HG02981 (cell line): ENCODE data around the gene TBC1D5.
"Not testable (repeated sequence)": the region's sequence is repeated elsewhere in the genome, so short reads cannot be mapped to it uniquely, and the experiment has no call there.

ENCODE experiments used
- ATAC-seq: cut with Tn5 transposase; IDR thresholded peaks from one replicate; pipeline ENCODE4 v1.9.1; 2021; ENCODE audit warnings: mild to moderate bottlenecking, moderate library complexity; ENCODE audit not compliant: unreplicated experiment

The TBC1D5 gene

DNA sequence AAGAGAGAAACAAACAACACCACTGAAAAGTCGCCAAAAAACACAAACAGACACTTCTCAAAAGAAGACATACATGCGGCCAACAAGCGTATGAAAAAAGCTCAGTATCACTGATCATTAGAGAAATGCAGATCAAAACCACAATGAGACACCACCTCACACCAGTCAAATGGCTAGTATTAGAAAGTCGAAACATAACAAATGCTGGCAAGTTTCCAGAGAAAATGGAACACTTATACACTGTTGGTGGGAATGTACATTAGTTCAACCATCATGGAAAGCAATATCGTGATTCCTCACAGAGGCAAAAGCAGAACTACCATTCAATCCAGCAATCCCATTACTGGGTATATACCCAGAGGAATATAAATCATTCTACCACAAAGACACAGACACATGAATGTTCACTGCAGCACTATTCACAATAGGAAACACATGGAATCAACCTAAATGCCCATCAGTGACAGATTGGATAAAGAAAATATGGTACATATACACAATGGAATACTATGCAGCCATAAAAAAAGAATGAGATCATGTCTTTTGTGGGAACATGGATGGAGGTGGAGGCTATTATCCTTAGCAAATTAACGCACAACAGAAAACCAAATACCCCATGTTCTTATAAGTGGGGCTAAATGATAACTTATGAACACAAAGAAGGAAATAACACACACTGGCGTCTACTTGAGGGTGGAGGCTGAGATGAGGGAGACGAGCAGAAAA, 93.6 kb downstream of the TBC1D5 start:
- ATAC-seq, result not testable (repeated sequence)

DNA sequence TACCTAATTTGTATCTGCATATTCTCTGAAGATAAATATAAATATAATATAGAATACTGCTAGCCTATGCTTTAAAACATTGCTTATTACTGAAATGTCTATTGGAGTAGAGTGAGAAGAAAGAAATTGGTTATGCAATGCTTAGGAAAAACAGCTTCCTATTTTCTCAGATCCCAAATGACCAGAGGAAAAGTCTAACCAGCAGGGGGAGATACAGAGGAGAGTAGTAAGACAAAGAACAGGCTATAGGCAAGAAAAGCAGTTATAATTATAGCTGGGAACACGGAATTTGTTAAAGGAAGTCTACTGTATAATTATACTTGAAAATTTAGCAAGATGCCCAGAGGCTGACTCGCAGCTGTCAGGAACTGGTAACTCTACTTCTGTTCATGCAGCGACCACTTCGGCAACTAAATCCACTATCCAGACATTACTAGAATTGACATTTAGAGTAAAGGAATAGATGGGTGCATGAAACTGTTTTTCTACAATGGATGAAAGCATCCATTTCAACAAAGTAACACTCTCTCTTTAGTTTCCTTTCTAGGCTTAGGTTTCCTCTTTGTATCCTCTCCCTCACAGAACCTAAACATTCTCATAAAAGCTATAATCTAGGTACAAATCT, 97.2 kb downstream of the TBC1D5 start:
- no peak for ATAC-seq

DNA sequence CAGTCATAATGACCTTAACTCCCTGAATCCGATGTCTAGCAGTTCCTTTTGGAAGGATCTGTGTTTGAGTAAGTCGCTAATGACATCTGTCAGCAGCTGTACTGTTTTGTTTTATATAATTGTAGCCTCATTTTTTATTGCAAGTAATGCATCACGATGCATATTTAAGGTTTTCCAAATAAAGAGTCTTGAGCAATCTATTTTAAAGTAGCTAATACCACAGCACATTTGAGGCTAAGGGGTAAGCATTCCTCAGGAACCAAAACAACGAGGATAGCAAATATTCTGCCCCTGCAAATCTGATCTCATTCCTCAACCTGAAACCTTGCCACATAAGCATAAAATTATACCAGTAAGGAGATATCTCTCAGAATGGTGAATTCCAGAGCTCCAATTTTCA, 98.7 kb downstream of the TBC1D5 start:
- no peak for ATAC-seq

DNA sequence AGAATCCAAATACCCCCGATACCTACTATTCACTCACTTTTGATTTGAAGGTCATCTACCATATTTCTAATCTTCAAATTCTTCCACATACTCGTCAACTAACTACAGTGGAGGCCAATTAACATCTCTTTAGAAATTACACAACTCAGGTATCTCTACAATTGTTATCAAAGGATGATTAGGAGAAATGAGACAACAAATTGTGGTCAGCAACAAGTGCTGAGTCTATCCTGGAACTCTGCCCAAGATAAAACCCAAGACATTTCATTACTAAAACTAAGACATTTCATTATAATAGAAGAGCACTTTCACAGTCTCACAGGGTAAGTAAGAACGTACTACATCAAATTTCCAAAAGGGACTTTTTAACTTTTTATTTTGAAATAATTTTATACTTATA, 100.0 kb downstream of the TBC1D5 start:
- ATAC-seq, result no peak

DNA sequence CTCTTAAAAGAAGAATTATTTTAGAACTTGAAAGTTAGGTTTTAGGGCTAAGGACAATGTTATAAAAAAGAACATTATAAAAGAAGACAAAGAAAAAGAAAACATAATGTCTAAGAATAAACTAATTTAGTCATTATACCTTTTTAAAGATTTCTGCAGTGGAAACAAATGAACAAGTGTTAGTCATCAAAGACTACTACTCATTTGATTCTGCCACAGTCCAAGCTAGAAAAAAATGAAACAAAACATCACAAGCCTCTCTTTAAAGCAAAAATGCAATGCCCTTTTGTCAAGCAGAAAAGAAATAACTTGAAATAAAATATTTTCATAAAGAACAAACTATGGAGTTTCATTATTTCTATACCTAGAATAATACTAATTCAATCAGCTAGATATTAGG, 102.0 kb downstream of the TBC1D5 start:
- no peak for ATAC-seq

DNA sequence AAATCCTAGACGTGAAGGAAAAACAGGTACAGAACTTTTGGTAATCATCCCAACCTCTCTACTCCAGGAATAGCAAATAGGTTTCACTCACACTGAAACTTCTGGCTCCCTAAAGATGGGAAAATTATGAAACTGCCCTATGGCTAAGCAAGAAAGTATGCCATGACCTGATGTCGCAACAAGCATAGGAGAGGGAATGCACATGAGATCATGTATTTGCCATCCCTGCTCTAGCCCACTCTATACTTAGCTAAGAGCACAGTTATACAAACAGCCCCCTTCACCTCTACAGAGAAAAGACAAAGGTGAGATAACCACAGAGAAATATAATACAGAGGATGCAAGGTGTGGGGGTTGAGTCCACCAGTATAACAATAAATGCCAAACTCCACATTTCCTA, 102.7 kb downstream of the TBC1D5 start:
- no peak for ATAC-seq

DNA sequence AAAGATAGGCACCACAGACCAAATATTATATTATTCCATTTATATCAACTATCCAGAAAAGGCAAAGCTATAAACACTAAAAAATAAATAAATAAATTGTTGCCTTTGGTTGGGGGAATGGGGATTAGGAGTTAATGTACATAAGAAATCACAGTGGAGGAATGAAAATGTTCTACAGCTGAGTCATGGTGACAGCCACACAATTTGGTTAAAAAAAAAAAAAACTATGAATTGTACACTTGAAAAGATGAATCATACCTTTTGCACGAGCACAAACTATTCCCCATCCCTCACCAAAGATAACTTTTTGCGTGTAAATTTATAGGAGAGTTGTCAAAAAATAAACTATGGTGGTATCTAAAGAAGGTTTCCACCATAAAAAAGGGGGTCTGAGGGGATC, 103.2 kb downstream of the TBC1D5 start:
- ATAC-seq, result no peak

DNA sequence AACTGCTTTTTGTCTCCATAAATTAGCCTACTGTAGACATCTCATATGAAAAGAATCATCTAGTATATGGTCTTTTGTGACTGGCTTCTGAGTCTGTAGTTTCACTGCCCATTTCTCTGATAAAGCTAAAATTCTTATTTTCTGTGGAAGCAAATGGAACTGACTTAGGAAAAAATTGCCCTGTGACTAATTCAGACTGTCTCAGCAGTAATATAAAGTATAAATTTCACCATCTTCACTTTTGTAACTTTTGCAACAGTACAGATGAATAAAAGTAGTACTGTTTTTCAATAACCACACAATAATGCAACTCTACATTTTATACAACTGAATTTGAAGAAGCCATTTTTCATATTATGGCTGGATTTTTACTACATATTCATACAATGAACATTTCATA, 104.1 kb downstream of the TBC1D5 start:
- no peak for ATAC-seq

DNA sequence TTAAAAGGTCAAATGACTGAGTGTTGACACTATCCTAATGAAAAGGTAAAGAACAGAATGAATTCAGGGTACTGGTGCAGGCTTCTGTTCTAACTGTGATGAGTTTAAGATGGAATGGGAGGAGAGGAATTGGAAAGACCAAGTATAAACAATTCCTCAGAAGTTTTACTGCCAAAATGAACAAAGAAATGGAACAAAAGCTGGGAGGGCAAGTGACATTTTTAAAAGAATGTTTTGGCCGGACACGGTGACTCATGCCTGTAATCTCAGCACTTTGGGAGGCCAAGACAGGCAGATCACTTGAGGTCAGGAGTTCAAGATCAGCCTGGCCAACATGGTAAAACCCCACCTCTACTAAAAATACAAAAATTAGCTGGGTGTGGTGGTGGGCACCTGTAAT, 106.8 kb downstream of the TBC1D5 start:
- not testable (repeated sequence) for ATAC-seq

DNA sequence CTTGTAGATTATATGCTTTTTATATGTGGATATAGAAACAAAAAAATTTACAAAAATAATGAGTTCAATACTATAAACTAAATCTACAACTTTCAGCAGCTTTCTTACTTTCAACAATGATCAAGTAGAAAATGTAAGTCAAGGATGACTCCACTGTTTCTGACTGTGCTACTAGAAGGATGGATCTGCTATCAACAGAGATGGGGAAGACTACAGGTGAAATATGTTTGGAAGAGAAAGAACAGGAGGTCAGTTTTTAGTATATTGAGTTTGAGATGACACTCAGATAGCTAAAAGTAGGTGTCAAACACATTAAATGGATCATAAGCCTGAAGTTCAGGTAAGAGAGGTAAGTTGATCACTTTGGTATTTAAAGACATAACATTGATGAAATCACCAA, 107.5 kb downstream of the TBC1D5 start:
- ATAC-seq, result no peak

DNA sequence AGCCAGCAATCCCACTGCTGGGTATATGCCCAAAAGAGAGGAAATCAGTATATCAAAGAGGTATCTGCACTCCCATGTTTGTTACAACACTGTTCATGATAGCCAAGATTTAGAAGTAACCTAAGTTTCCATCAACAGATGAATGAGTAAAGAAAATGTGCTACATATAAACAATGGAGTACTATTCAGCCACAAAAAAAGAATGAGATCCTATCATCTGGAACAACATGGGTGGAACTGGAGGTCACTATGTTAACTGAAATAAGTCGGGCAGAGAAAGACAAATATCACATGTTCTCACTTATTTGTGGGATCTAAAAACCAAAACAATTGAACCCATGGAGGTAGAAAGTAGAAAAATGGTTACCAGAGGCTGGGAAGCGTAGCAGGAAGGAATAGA, 108.2 kb downstream of the TBC1D5 start:
- ATAC-seq, result no peak

DNA sequence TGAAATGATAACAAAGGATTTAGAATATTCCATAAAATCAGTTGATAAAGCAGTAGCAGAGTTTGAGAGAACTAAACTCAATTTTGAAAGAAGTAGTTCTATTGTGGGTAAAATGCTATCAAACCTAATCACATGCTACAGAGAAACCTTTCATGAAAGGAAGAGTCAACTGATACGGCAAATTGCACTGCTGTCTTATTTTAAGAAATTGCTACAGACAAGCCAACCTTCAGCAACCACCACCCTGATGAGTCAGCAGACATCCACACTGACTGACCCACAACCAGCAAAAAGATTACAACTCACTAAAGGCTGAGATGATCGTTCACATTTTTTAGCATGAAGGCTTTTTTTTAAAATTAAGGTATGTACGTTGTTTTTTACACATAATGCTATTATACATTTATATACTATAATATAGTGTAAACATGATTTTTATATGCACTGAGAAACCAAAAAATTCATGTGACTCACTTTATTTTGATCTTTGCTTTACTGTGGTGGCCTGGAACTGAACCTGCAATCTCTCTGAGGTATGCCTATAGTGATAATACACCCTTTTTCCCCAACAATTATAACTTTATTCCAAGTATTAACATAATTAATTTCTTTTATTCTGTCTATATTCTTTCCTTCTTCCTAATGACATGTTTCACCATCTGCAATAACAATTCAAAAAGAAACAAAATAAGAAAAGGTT, 109.9 kb downstream of the TBC1D5 start:
- ATAC-seq, result no peak

DNA sequence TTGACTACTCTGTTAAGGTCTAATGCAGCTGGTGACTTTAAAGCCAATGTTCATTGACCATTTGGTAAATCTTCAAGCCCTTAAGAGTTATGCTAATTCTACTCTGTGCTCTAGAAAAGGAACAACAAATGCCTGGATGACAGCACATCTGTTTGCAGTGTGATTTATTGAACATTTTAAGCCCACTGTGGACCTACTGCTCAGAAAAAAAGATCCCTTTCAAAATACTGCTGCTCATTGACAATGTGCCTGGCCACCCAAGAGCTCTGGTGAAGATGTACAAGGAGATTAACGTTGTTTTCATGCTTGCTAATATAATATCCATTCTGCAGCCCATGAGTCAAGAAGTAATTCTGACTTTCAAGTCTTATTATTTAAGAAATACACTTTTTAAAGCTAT, 110.8 kb downstream of the TBC1D5 start:
- ATAC-seq, result no peak

DNA sequence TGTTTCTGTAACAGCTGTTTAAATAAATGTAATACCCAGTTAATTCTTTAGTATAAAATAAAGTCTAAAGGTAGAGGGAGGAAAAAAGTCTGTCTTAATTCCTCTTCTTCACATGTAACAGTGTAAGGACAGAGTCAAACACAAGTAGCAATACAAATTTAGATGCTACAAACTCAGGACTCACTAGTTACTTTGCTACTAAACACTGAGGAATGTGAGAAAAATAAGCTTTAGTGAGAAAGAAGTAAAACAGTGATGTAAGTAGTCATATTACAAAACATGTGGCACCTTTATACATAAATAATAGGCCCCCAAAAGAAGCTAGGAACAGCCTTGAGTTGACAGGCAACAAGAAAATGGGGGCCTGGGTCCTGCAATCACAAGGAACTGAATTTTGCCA, 113.0 kb downstream of the TBC1D5 start:
- no peak for ATAC-seq

DNA sequence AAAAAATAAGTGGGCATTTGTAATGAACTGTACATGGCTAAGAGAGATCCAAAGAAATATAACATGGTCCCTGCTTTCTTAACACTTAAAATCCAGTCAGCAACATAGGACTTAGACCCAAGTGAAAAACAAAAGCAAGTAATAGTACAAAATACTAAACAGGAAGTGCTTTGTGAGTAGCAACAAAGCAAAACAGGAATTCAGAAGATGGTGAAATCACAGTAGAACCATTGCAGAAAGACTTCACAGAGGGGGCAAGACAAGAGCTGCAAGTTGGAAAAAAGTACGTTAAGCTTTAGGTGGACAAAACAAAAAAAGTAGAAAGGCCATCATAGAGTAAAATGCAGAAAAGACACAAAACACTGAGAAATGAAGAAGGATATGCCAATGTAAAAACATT, 116.0 kb downstream of the TBC1D5 start:
- no peak for ATAC-seq

DNA sequence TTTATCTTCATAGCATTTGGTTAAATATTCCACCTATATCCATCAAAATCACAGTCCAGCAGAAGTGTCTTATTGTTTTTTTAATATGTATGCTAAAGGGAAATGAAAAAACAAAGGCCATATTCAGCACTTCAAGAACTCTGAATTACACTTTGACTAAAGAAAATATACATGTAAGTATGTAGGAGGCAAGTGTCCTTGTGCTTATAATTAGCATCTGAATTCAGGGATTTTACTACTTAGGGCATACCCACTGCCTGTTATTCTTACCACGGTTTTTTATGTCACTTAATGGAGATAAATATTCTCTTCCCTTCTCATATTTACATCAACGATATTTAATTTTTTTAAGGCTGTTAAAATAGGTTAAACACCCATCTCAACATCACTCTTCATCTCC, 117.3 kb downstream of the TBC1D5 start:
- no peak for ATAC-seq

DNA sequence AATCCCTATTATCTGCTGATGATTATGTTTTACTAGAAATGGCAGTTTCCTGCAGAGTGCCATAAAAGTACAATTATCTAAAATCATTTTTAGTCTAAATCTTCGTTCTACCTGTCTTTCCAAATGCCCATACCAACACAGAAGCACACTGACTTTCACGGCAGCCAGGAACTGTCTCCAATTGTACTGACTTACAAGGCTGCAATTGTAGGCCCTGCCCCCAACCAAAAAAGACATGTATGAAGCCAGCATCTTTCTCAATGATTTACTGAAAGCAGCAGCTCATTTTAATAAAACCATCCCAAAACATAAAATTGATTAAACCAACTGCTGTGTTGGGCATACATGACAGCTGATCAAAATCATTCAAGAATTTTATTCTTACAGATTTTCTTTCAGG, 119.0 kb downstream of the TBC1D5 start:
- ATAC-seq, result no peak

DNA sequence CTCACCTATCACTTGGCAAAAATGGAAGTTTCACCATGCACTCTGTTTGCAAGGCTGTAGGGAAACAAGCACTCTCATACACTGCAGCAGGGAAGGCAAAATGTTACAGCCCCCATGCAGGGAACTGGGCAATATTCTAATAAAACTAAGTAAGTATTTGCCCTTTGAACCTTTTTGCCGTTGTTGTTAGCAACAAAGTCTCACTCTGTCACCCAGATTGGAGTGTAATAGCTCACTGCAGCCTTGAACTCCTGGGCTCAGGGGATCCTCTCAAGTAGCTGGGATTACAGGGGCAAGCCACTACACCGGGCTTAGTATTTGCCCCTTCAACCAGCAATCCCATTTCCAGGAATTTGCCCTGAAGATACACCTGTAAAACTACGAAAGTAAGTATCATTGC, 122.5 kb downstream of the TBC1D5 start:
- ATAC-seq, result no peak

DNA sequence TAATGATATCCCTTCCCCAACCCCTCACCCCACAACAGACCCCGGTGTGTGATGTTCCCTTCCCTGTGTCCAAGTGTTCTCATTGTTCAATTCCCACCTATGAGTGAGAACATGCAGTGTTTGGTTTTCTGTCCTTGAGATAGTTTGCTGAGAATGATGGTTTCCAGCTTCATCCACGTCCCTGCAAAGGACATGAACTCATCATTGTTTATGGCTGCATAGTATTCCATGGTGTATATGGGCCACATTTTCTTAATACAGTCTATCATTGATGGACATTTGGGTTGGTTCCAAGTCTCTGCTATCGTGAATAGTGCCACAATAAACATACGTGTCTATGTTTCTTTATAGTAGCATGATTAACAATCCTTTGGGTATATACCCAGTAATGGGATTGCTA, 129.4 kb downstream of the TBC1D5 start:
- not testable (repeated sequence) for ATAC-seq

DNA sequence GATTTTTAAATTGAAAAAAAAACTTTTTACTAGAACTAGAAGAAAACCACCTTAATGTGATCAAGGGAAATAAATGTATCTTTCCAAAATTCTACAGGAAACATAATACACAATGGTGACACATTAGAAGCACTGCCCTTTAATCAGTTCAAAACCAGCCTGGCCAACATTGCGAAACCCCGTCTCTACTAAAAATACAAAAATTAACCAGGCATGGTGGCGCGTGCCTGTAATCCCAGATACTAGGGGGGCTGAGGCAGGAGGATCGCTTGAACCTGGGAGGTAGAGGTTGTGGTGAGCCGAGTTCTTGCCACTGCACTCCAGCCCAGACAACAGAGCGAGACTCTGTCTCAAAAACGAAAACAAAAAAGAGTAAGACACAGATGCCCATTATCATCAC, 134.5 kb downstream of the TBC1D5 start:
- no peak for ATAC-seq

DNA sequence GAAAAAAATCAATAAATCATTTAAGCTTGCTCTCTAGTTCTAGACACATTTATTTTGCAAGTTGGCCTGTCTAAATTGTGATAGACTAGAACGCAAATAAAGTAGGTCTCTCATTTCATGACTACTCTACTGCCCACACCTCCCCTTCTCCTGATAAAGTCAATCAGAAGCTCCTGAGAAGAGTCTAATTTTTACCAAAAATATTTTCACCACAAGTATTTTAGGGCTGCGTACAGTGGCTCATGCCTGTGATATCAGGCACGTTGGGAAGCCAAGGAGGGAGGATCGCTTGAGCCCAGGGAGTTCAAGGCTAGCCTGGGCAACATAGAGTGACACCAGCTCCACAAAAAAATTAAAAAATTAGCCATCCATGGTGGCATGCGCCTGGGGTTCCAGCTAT, 136.5 kb downstream of the TBC1D5 start:
- ATAC-seq, result no peak

DNA sequence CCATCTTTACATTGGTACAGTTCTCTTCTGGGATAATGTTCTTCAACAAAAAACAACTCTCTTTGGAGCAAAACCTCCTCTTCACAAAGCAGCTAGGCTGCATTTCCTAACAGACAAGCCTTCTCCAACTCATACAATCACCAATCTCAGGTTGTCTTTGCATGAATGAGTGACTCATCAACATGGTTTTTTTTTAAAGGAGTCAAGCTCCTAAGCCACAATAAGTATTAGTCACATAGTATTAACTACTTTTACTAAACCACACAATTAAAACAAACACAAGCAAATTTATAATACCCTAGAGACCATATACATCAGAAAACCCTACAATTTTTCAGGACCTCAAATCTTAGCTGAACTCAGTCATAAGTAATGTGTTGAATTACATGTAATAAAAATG, 137.4 kb downstream of the TBC1D5 start:
- no peak for ATAC-seq
